Stimulated activated naive B cell treated with anti-CD40 and anti-IgM and Interleukin-4, amounts not matched to agents 10 μg/mL and 1 μg/mL and 100 μg/mL, for 72 hours (primary cell): ENCODE data around the gene LRIG1.
A peak's percentile ranks its signal among the peaks of the same experiment; 100 is the strongest.

Source experiments
- ATAC-seq, 2 donors: fragments of 150-1000 bp; cut with Tn5 transposase; replicated peaks; 2 replicates each; pipeline ENCODE4 v1.10.0; 2021; ENCODE audit warnings: moderate library complexity in 1 of 2
- DNase-seq: peaks from one replicate; pipeline ENCODE4 v3.0.0; 2021
- H3K27ac Mint-ChIP-seq: one replicate; pipeline ENCODE4 v1.8.0; 2022; ENCODE audit warnings: mild to moderate bottlenecking, mixed read lengths
- H3K27me3 Mint-ChIP-seq, 2 donors: one replicate each; pipeline ENCODE4 v1.8.0; 2022; ENCODE audit warnings: mixed read lengths in 2 of 2
- H3K36me3 Mint-ChIP-seq, 2 donors: one replicate each; pipeline ENCODE4 v1.8.0; 2022; ENCODE audit warnings: mixed read lengths in 2 of 2, mild to moderate bottlenecking in 1 of 2
- H3K4me1 Mint-ChIP-seq, 2 donors: one replicate each; pipeline ENCODE4 v1.8.0; 2022; ENCODE audit warnings: mixed read lengths in 2 of 2, mild to moderate bottlenecking in 1 of 2
- H3K4me3 Mint-ChIP-seq, 2 donors: one replicate each; pipeline ENCODE4 v1.8.0; 2022; ENCODE audit warnings: mild to moderate bottlenecking in 2 of 2, mixed read lengths in 2 of 2, moderate library complexity in 1 of 2
- H3K9me3 Mint-ChIP-seq, 2 donors: one replicate each; pipeline ENCODE4 v1.8.0; 2022; ENCODE audit warnings: mixed read lengths in 2 of 2, mild to moderate bottlenecking in 1 of 2

Gene LRIG1

DNA sequence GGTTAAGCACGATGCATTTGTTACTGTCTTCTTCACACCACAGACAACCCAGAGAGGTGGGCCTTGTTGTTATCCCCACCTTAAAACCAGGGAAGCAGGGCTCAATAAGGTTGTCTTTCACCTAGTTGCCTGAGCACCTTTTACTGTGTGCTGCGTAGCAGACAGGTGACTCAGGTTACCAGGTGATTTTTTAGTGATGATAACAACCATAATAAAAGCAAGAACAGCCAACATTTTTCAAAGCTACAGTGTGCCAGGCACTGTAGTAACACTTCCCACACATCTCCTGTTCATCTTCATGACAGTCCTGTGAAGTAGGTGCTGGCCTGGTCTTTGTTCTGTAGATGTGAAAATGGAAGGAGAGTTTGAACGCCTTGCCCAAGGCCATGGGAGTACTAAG is 147.8 kb downstream of the LRIG1 start:
- H3K4me1 Mint-ChIP-seq: no peaks in the 10 kb centered on the region
- peaks cover 13 to 17% of the 10 kb centered on the region in 2 donors for H3K36me3 Mint-ChIP-seq
- H3K9me3 Mint-ChIP-seq: no peaks in the 10 kb centered on the region
- DNase-seq (no peak), ATAC-seq (no peak)
- H3K4me3 Mint-ChIP-seq: no peak overlapping the region
- no peak overlapping the region for H3K27ac Mint-ChIP-seq
- H3K27me3 Mint-ChIP-seq: no peaks in the 10 kb centered on the region

DNA sequence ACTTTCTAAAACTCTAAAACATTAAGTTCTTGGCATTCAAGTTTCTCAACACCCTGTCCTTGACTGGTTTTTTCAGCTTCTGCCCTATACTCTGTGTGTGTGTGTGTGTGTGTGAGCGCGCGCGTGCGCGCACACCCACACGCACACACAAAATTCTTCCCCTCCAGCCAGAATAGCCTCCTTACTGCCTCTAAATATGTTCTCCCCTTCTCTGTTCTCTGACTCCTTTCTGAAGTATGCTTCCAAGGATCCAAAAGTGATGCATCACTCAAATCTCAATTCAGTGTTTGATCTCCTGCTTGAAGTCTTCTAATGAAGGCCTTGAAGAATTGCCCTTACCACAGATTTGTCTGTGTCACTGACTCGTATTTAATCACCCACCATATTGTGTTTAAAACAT is 150.2 kb downstream of the LRIG1 start:
- Mint-ChIP-seq H3K36me3 (peaks cover 30 to 34% of the 10 kb centered on the region in 2 donors), H3K4me3 (no peak overlapping the region), H3K9me3 (peaks cover 3 to 4% of the 10 kb centered on the region in 2 donors), H3K27me3 (no peaks in the 10 kb centered on the region), H3K27ac (no peak overlapping the region), H3K4me1 (peaks cover 0 to under 1% of the 10 kb centered on the region in 2 donors)
- no peak for DNase-seq
- no peak for ATAC-seq

DNA sequence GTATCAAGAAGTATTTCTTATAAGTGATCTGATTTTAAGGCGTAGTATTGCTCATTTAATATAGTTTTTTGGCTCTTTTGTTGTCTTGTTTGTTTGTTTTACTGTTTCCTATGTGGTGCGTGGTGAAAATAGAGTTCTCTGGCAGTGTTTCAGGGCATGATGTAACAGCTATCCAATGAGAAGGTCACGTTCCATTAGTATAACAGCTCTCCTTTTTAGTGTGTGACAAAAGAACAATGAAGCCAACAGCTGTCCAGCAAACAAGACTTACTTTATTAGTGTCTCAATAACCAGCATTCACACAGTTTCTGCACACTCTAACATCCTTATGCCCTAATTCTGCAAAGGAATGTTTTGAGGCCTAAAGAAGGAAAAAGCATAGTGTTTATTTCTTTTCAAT is 152.1 kb downstream of the LRIG1 start:
- H3K36me3 Mint-ChIP-seq: peaks cover 27 to 38% of the 10 kb centered on the region in 2 donors
- no peak for DNase-seq
- no peaks in the 10 kb centered on the region for H3K27me3 Mint-ChIP-seq
- no peak for ATAC-seq
- peaks cover 7 to 9% of the 10 kb centered on the region in 2 donors for H3K4me1 Mint-ChIP-seq
- peaks cover 3 to 4% of the 10 kb centered on the region in 2 donors for H3K9me3 Mint-ChIP-seq
- H3K4me3 Mint-ChIP-seq: no peak overlapping the region
- H3K27ac Mint-ChIP-seq: no peak overlapping the region

DNA sequence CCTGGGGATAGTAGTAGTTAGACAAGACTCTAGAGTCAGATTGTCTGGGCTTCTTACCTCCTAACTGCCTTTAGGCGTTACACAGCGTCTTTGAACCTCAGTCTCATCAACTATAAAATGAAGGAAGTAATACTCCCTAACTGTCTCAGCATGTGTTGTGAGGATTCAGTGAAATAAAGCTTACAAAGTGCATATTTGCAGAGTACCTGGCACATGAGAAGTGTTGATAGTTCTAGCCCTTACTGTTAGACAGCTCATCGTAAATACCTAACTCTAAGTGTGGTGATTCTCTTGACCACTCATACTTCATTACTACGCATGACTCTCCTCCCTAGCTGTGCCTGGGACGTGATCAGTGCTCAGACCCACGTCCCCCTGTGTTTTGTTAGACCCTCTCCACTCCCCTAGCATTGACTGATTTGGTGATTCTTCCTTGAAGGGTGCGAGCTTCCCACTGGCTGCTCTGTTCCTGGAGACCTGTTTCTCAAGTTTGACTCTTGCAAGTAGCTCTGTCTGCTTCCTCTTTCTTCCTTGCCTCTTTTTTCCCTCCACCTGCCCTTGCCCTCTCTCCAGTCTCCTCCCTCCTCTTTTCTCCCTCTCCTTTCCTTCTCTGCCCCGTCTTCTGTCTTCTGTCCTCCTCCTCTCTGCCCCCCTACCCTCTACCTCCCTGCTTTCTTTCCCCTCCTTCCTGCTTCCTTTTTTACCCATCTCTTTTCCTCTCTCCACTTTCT is 155.8 kb downstream of the LRIG1 start:
- no peak overlapping the region for H3K27ac Mint-ChIP-seq

DNA sequence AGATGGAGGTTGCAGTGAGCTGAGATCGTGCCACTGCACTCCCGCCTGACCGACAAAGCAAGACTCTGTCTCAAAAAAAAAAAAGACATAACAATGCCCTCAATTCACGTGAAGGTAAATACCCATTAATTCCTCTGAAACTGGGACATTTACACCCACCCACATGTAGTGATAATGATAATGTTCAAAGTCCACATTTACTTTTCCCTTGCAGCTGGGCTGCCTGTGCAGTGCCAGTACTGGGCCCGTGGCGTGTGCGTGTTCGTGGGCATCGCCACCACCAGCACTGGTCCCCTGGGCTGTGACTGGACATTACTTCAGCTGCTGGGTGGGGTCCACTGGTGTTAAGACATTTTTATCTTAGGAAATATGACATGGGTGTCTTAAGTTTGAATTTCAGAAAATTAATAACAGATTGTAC is 156.4 kb downstream of the LRIG1 start:
- DNase-seq (no peak), ATAC-seq (no peak)
- Mint-ChIP-seq H3K27me3 (no peaks in the 10 kb centered on the region), H3K4me3 (no peak overlapping the region), H3K36me3 (peaks cover 20 to 27% of the 10 kb centered on the region in 2 donors), H3K4me1 (peaks cover 7 to 9% of the 10 kb centered on the region in 2 donors), H3K27ac (peak overlapping the region; percentile 51), H3K9me3 (peaks cover 3 to 4% of the 10 kb centered on the region in 2 donors)

More for the DNA sequence above, 155.8 kb downstream of the LRIG1 start:
- DNase-seq: no peak
- no peaks in the 10 kb centered on the region for H3K27me3 Mint-ChIP-seq
- H3K36me3 Mint-ChIP-seq: peaks cover 20 to 27% of the 10 kb centered on the region in 2 donors
- H3K4me1 Mint-ChIP-seq: peaks cover 7 to 9% of the 10 kb centered on the region in 2 donors
- H3K4me3 Mint-ChIP-seq: no peak overlapping the region
- H3K9me3 Mint-ChIP-seq: peaks cover 3 to 4% of the 10 kb centered on the region in 2 donors
- no peak for ATAC-seq

DNA sequence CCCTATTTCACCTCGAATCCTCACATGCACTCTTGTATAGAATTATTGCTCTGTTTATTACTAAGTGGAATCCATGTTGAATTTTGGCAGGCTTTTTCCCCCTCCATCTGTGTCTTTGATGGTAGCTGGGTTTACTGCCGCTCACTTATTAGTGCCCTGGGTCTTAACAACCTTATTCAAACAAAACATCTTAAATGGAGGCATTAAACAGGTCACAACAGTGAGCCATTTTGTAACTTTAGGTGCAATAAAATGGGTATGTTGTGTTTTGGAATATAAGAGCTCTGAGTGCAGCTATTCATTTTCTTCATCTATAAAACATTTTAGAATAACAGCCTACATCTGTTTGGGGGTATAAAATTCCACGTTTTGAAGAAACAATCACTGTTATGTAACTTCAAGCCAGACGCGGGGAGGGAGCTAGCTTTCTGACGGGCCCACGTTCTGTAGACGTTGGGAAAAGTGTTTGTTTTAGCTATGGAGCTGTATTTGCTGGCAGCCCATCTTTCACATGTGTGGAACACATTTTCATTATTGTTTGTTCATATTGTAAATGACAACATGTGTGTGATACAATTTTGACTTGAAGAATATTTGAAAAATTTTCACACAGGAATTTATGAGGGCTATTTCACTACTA is 158.0 kb downstream of the LRIG1 start:
- Mint-ChIP-seq H3K27ac (no peak overlapping the region), H3K9me3 (peaks cover 3 to 4% of the 10 kb centered on the region in 2 donors), H3K4me1 (peaks cover 7 to 9% of the 10 kb centered on the region in 2 donors), H3K27me3 (no peaks in the 10 kb centered on the region), H3K4me3 (no peak overlapping the region), H3K36me3 (peaks cover 15 to 24% of the 10 kb centered on the region in 2 donors)
- DNase-seq: no peak
- ATAC-seq: no peak

DNA sequence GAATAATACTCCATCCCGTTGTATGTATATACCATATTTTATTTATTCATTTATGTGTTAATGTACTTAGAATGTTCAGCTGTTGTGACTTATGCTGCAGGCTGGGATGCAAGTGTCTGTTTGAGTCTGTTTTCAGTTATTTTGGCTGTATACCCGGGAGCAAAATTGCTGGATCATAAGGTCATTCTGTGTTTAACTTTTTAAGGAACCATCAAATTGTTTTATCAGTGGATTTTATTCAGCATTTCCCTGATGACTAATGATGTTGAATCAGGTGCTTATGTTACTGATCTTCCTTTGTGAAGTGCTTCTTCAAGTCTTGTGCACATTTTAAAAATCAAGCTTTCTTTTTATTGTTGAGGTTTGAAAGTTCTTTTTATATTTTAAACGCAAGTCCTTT is 161.9 kb downstream of the LRIG1 start:
- no peak for DNase-seq
- H3K4me3 Mint-ChIP-seq: no peak overlapping the region
- no peak overlapping the region for H3K27ac Mint-ChIP-seq
- ATAC-seq: no peak
- H3K27me3 Mint-ChIP-seq: no peaks in the 10 kb centered on the region
- H3K4me1 Mint-ChIP-seq: peaks cover 7 to 8% of the 10 kb centered on the region in 2 donors
- H3K9me3 Mint-ChIP-seq: no peaks in the 10 kb centered on the region
- no peaks in the 10 kb centered on the region for H3K36me3 Mint-ChIP-seq

DNA sequence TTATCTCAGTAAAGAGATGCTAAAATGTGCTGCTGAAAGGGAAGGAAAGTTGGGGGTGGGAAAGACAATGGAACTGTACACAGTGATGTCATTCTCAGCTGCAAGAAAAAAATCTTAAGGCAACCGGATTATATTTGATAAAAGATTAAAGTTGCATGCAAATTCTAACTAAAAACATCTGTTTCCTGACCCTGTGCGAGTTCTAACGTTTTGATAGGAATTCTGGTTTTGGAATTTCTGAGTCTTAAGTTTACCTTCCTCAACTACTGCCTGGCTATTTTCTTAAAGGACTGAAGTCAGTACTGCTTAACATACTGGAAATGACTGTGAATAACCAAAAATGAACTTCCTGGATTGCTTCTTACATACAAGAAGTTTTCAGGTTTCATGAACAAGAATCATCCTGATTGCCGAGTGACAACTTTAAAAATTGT is 164.5 kb downstream of the LRIG1 start:
- no peaks in the 10 kb centered on the region for H3K27me3 Mint-ChIP-seq
- peaks cover 10 to 22% of the 10 kb centered on the region in 2 donors for H3K4me1 Mint-ChIP-seq
- no peak for ATAC-seq
- H3K27ac Mint-ChIP-seq: no peak overlapping the region
- H3K36me3 Mint-ChIP-seq: peaks cover 2 to 6% of the 10 kb centered on the region in 2 donors
- DNase-seq: no peak
- no peak overlapping the region for H3K4me3 Mint-ChIP-seq
- no peaks in the 10 kb centered on the region for H3K9me3 Mint-ChIP-seq

DNA sequence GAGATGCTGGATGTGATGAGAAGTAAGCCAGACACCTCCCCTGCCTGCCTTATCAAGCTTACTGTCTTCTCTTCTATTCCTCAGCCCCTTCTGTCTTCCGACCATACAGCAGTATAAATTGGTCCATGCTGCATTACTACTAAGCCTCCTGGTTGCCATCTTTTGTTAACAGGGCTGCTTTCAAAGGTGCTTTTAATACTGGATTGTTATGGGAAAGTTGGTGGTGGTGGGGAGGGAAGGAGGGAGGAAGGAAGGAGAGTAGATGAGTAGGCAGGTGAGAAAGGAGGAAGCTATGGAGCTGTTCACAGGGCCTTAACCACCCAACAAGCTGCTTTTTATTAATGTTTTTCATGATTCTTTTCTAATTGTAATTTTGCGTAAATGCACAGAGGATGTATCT is 165.2 kb downstream of the LRIG1 start:
- Mint-ChIP-seq H3K4me1 (peaks cover 10 to 25% of the 10 kb centered on the region in 2 donors), H3K9me3 (no peaks in the 10 kb centered on the region), H3K36me3 (peaks cover 2 to 6% of the 10 kb centered on the region in 2 donors), H3K27me3 (no peaks in the 10 kb centered on the region), H3K27ac (no peak overlapping the region), H3K4me3 (no peak overlapping the region)
- DNase-seq (no peak), ATAC-seq (no peak)
